Measurements from ENCODE around the gene CDHR4.
A peak's percentile ranks its signal among the peaks of the same experiment; 100 is the strongest.
"Not testable (repeated sequence)": the region's sequence is repeated elsewhere in the genome, so short reads cannot be mapped to it uniquely, and the experiment has no call there.

The CDHR4 gene

GRCh38 chr3:49799761-49800160 lies at the start of gene CDHR4:
TSS of gene CDHR4 (minus strand) at chr3:49799873. CDS start at chr3:49799812, 61 bp downstream.
- no peak for DNase-seq

DNA sequence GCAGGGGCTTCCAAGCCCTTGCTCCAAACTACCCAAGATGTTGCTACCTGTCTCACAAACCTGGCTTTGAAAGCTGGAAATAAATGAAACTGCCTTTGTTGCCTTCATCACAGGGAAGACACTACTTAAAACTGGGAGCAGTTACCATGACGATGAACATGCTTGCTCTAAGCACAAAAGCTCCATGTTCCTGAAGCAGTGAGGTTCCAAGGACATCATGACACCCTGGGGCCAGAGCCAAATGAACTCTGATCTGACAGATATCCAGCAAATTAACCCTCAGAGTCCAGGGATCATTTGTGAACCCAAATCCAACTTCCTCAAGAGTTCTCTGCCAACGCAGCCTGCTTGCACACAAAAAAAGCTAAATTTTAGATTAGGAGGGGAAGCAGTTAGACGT lies 46.0 kb upstream of the CDHR4 start:
- no peak for DNase-seq

- DNase-seq, result no peak
Observed at GRCh38 chr3:49844464-49845183, 45.0 kb upstream of the CDHR4 start.

DNA sequence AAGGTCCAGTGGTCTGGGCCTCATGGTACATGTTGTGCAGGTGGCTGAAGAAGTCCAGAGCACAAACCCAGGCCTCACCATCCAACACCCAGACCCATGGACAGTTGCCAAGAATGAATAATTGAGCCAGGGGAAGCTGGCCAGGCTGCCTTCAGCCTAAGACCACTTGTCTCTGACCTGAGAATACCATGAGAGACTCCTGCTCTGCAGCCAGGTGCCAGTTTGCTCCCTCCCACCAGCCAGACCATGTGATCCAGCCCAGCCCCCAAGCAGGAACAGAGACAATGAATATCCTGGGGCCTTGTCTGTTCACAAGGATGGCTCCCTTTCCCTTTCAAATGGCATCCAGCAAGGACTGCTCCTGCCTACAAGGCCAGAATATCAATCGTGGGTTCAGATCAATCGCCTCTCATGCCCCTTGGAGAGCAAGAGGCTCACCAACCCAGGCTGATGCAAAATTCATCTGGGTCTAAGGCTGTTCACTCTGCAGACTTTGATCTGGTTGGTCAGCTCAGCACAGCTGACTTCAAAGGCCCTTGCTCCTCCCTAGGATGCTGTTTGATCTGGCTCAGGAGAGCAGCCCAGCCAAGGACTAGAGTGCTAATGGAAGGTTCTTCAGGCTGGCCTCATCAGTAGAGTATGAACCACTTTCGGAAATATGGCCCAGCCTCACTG lies 43.3 kb upstream of the CDHR4 start:
- no peak for DNase-seq

- no peak for DNase-seq
Observed at GRCh38 chr3:49841806-49842205, 42.1 kb upstream of the CDHR4 start.

DNA sequence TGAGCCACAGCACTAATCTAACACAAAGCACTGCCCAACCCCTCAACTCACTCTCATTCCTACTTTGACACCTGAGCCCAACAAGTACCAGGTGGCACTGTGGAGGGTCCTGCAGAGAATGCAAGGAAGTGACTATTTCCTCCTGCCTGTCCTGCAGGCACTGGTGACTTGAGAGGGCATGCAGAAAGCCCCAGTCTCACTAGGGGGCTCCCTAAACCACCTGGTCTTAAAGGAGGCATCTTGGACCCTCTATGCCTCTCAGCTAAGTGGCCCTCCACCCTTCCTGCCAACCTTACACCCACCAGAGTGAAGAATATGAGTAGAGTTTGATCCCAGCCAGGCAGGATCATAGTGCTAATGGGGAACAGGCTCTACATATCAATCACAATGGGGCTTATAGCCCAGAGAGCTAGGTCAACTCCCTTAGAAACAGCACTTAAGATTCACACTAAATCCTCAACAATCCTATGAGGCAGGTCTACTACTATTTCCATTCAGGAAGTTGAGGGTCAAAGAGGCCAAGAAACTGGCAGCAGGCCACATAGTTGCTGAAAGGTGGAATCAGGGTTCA lies 41.5 kb upstream of the CDHR4 start:
- DNase-seq, result no peak

DNA sequence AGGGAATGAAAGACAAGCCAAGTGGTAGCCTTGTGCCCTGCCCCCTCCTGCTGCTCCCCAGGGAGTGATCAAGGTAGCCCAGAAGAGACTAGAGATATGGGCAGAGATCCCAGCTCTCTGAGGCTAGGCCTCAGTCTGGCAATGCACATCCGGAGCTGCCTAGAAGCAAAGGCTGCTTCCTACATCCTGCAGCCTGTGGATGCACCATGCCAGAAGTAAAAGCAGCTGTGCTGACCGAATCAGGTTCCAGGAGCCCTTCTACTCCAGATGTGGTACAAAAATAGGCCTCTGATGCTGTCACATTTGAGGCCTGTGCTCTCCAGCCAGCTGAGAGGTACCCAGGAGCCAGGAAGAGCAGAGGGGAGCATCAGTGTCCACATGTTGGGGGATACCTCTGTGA lies 40.7 kb upstream of the CDHR4 start:
- DNase-seq, result no peak

DNA sequence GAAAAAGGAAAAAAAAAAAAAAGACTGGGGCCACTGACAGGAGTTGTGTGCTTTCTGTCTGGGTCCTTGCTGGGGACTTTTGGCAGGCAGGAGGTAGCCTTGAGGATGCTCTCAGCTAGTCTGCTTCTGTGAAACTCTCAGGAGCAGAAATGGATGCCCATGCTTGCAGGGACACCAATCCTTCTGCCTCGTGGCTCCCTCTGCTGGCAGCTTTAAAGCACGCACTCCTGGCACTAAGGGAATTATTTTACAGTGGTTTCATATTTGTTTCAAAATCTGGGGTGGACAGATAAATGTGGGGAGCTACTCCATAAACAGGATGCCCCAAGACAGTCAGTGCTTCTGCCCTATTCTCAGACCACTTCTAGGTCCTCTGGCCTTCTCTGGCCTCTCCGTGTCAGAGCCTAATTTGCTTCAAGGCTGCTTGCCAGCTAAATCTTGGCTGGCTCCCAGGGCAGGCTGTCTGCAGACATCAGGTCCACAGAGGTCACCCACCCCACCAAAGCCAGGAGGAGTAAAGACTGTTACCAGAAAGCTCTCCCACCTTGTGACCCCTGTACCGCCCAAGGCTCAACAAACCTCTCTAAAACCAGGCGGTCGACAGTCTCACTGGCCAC lies 39.6 kb upstream of the CDHR4 start:
- DNase-seq, result peak; percentile 56

DNA sequence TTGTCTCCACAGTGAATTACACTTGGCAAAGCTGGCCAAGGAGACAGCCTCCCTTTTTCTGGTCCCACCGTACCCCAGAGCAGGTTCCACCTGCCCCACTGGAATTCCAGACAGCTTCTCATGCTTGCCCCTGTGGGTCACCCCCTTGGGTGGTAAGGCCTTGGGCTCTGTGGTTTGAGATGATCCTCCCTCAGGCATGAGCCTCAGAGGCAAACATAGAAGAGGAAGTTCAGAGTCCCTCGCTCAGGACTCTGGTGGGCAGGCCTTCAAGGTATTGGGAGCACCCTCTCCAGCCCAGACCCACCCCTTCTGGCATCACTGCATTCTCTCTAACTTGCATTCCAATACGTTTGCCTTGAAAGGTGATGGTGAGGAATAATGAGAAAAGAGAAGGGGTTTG lies 31.7 kb upstream of the CDHR4 start:
- DNase-seq, result no peak

DNA sequence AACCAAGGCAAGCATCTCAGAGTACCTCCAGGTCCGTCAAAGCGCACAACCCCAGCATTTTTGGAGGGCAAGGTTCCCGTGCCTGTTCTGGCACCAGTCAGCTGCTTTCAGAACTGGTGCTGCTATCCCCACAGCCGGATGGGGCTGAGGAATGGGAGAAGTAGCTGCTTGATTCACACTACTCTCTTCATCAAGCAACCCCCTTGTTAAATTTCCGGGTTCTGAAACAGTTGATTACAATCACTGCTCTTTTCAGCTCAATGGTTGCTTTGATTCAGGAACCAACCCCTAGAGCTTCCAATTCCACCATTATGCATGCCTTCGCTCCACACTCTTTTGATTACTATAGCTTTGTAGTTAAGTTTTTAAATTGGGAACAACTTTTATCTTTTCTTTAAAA lies 26.3 kb upstream of the CDHR4 start:
- no peak for DNase-seq

- not testable (repeated sequence) for DNase-seq
Observed at GRCh38 chr3:49823131-49823530, 23.5 kb upstream of the CDHR4 start.

DNA sequence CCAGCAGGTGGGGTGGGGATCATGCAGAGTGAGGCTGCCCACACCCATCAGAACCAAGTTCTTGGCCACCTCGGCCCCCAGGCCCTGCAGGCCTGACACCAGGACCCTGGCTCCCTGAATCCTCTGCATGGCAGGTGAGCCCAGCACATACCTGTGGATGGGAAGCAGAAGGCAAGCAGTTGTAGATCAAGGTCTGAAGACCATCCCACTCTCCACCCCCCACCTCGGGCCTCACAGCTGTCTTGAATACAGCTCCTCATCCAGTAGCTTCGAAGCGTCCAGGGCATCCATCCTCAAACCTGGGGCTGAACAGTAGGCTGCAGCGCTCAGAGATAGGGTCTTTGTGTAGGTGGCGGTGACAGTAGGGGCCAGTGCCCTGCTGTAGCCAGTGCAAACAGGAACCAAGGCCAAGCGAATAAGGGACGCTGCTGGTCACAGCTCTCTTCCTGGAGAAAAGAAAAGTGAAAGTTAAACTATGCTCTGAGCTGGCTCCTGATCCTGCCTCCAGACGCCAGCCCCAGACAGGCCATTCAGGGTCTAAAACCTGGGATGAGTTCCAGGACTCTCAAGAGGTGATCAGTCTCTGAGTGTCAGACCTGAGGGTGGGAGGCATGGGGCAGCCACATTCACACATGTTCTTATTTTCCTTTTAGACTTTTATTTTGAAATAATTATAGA lies 14.0 kb upstream of the CDHR4 start, which contains the start of gene UBA7:
UBA7 (minus strand) TSS at position 457 of the 678 bp plus-strand sequence; CDS start at position 291, 166 bp downstream.
- no peak for DNase-seq

DNA sequence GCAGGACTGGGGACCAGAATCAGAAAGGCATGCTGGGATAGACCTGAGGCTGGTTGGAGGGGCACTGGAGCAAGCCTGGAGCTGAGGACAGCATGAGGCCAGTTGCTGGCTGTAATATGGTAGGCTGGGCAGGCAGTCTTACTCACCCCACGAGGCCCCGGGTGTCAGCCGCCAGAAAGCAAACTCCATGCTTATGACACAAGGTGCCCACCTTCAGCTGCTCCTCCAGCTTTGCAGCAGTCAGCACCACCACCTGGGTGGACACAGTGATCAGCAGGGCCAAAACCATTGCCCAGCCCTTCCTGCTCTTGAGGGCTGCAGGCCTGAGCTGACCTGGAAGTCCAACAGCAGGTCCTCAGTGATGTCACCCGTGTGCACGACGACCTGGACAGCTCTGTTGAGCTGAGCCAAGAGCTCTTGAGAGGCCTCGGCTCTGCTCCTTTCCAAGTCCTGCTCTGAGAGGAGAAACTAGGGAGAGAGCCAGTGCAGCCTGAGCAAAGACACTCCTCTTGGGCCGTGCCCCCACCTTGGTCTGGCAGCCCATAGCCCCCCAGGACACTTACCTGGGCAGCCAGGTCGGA lies 13.3 kb upstream of the CDHR4 start:
- no peak for DNase-seq

DNA sequence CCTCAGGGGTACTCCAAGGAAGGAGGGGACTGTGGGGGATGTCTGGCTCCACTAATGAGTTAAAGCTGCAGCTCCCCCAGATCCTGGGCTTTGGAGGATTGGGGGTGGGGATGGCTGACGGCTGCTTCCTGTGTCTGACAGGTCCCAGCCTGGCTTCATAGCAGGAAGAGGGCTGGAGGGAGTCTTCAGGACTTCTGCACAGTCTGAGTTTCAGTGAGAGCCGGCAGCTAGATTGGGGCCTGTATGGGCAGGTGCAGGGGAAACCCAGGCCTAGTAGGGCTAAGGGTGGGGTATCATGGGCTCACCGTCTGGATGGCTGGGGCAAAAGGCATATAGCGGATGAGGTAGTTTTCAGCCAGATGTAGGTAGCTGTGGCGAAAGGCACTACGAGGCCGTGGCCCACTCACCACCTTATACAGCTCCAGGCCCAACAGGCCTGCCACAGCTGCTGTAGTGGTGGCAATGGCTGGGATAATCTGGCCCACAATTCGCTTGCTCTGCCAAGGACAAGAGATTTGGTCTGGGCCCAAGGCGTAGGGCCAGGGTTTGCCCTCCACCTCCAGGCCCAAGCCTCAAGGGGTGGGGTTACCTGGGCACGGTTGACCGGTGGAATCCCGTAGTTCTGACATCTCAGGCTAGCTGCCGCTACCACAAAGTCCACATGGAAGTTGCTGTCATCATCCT lies 7.9 kb upstream of the CDHR4 start:
- no peak for DNase-seq

DNA sequence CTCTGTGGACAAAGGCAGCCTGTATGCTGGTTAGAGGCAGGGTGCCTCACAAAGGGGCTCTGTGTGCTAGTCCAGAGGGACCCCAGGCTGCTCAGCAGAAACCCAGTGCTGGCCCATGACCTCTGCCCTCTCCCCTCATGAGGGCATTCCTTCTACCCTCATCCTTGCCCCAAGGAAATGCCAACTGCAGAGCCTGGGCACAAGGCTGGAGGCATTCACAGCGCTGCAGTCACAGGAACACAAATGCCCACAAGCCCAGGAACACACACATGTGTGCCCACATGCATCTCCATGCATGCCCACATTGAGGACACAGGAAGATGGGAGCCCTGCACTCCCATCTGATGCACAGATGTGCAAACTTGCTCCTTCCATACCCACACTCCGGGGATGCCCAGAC lies 7.2 kb upstream of the CDHR4 start:
- no peak for DNase-seq

DNA sequence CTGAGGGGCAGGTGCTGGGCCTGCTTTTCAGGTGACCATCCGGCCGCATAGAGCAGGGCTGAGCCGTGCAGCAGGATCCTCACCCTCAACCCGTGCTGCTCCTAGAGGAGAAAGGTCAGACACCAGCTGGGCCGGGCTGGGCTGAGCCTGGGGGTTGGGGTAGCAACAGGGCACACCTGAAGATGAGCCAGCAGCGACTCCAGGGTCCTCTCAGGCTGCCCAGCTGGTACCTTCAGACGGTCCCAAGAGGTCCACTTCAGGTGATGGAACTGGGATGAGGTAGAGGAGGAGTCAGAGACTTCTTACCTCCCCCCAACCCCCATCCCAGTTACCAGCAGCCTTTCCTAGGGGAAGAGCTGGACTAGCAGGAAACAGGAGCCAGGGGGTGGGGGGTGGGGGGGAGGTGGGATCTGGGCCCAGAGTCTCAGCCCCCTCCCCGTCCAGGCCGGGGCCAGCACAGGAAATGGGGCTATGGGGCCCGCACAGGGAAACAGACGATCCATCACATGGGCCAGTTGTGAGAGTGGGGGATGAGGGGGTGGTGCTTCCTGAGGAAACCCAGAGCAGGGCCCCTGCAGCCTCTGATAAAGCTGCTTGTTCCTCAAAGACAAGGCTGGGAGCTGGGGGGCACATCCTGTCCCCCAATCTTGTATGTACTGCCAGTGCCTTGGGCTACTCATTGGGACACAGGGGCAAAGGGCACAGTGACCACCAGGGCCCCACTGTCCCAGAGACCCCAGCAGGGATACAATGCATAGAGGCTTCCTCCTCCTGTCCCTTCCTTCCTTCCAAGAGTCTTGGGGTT lies 6.4 kb upstream of the CDHR4 start:
- no peak for DNase-seq

DNA sequence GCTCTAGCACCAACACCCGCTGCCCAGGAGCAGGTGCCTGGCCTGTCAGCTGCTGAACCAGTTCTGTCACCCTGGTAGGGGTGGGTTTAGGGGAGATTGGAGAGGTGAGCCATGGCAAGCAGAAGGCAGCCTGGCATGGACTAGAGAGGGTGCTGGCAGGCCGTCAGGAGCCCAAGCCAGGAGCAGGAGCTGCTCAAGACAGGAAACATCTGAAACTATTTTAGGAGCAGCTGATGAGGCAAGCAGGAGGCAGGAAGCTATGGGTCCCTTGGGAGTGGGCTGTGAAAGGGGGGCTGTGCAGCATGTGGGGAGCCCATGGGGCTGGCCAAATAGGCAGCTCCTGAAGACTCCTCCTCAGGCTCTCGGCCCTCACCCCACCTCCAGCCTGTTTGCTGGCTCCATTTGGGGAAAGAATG lies 5.7 kb upstream of the CDHR4 start:
- DNase-seq, result no peak

- DNase-seq, result no peak
Observed at GRCh38 chr3:49804141-49805041, 4.7 kb upstream of the CDHR4 start.

DNA sequence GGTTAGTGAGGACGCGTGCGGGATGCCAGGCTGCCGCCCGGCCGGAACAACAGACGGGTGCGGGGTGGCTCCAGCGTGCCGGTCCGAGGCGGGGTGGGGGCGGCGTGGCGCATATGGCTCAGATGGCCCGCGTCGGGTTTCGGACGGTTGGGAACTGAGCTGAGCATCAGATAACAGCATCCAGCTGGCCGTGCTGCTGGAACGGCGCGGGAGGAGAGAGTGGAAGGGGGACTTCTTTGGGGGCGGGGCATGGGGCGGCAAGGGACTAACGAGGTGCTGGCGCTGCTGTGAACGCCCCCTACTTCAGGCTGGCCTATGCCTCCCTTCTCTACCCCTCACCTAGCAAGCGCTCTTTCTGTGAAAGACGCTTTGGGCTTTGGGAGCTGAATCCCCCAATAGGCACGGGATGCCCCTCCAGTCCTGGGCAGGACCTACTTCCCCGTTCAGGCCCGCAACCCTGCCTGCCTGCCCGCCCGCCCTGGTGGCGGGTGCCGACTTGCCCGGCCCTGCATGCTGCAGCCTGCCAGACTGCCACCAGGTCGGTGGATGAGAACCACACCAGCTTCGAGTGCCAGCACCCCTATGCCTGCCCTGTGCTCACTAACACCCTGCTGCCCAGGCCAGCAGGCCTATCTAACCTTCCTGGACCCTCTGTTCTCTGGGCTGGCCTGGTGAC lies 3.9 kb upstream of the CDHR4 start:
- DNase-seq, result peak; percentile 60

Data from NCI-H345 (cell line).